BLaER1 (cell line): ENCODE measurements around the gene PI16.

Source experiments
- H3K27ac ChIP-seq: shearing (Covaris generic); formaldehyde crosslinking; 2 replicates; pipeline ENCODE4 v1.8.1; 2022
- H3K27me3 ChIP-seq: shearing (Covaris generic); formaldehyde crosslinking; 2 replicates; pipeline ENCODE4 v1.8.1; 2022
- H3K36me3 ChIP-seq: shearing (Covaris generic); formaldehyde crosslinking; 2 replicates; pipeline ENCODE4 v1.8.1; 2022
- H3K4me1 ChIP-seq: shearing (Covaris generic); formaldehyde crosslinking; 2 replicates; pipeline ENCODE4 v1.8.1; 2022
- H3K4me2 ChIP-seq: shearing (Covaris generic); formaldehyde crosslinking; 2 replicates; pipeline ENCODE4 v1.8.1; 2022
- H3K4me3 ChIP-seq: shearing (Covaris generic); formaldehyde crosslinking; 2 replicates; pipeline ENCODE4 v1.8.1; 2022
- H3K9ac ChIP-seq: shearing (Covaris generic); formaldehyde crosslinking; 2 replicates; pipeline ENCODE4 v1.8.1; 2022
- H3K9me3 ChIP-seq: shearing (Covaris generic); formaldehyde crosslinking; 2 replicates; pipeline ENCODE4 v1.8.1; 2022
- H4K20me1 ChIP-seq: shearing (Covaris generic); formaldehyde crosslinking; 2 replicates; pipeline ENCODE4 v1.8.1; 2022
- Cebpa-rat ChIP-seq: shearing (Covaris generic); IDR thresholded peaks from 2 replicates; pipeline ENCODE4 v1.8.1; 2022

Gene PI16

GRCh38 chr6:36970892-36971842 is 16.6 kb downstream of the PI16 start:
- Histone ChIP-seq H3K27ac (peak overlapping the region; percentile 24; the same call in 1 of the 2 replicates), H3K9ac (peak overlapping the region; percentile 36; the same call in 1 of the 2 replicates), H3K36me3 (peaks cover 100% of the 10 kb centered on the region), H3K27me3 (no peaks in the 10 kb centered on the region), H4K20me1 (peaks cover 90% of the 10 kb centered on the region), H3K9me3 (no peaks in the 10 kb centered on the region), H3K4me2 (peak overlapping the region; percentile 64), H3K4me3 (no peak overlapping the region), H3K4me1 (peaks cover 50% of the 10 kb centered on the region)
- TF ChIP-seq Cebpa-rat = no peak

GRCh38 chr6:36971921-36972673 is 17.6 kb downstream of the PI16 start:
- Histone ChIP-seq H3K9me3 (no peaks in the 10 kb centered on the region), H4K20me1 (peaks cover 96% of the 10 kb centered on the region), H3K27me3 (no peaks in the 10 kb centered on the region), H3K4me1 (peaks cover 51% of the 10 kb centered on the region), H3K36me3 (peaks cover 100% of the 10 kb centered on the region), H3K4me2 (peak overlapping the region; percentile 64), H3K27ac (peak overlapping the region; percentile 24; the same call in 1 of the 2 replicates), H3K4me3 (no peak overlapping the region), H3K9ac (peak overlapping the region; percentile 36; the same call in 1 of the 2 replicates)
- TF ChIP-seq Cebpa-rat = no peak

- peaks cover 96% of the 10 kb centered on the region for H4K20me1 ChIP-seq
- peak overlapping the region; percentile 64; the same call in 1 of the 2 replicates for H3K4me2 ChIP-seq
- H3K27me3 ChIP-seq = no peaks in the 10 kb centered on the region
- no peak overlapping the region for H3K9ac ChIP-seq
- no peaks in the 10 kb centered on the region for H3K9me3 ChIP-seq
- peaks cover 59% of the 10 kb centered on the region for H3K4me1 ChIP-seq
- no peak overlapping the region for H3K27ac ChIP-seq
- no peak for TF ChIP-seq Cebpa-rat
- peaks cover 100% of the 10 kb centered on the region for H3K36me3 ChIP-seq
- no peak overlapping the region for H3K4me3 ChIP-seq
Measured at GRCh38 chr6:36973190-36973589, 18.7 kb downstream of the PI16 start.

- peaks cover 60% of the 10 kb centered on the region for H3K4me1 ChIP-seq
Measured at GRCh38 chr6:36973647-36974046, 19.1 kb downstream of the PI16 start.

GRCh38 chr6:36975231-36976006 is 20.9 kb downstream of the PI16 start:
- Histone ChIP-seq H3K4me1 (peaks cover 77% of the 10 kb centered on the region), H3K9me3 (no peaks in the 10 kb centered on the region), H4K20me1 (peaks cover 99% of the 10 kb centered on the region), H3K9ac (0 out of 2 replicates have a peak overlapping the region, but pooled peaks have one; percentile 31), H3K4me3 (no peak overlapping the region), H3K27ac (peak overlapping the region; percentile 12; the same call in 1 of the 2 replicates), H3K4me2 (peak overlapping the region; percentile 35; the same call in 1 of the 2 replicates), H3K36me3 (peaks cover 94% of the 10 kb centered on the region), H3K27me3 (no peaks in the 10 kb centered on the region)
- TF ChIP-seq Cebpa-rat = no peak

More at GRCh38 chr6:36973647-36974046, 19.1 kb downstream of the PI16 start:
- Histone ChIP-seq H3K9ac (no peak overlapping the region), H4K20me1 (peaks cover 96% of the 10 kb centered on the region), H3K4me3 (no peak overlapping the region), H3K4me2 (no peak overlapping the region), H3K9me3 (no peaks in the 10 kb centered on the region), H3K27me3 (no peaks in the 10 kb centered on the region), H3K36me3 (peaks cover 100% of the 10 kb centered on the region), H3K27ac (no peak overlapping the region)
- no peak for TF ChIP-seq Cebpa-rat

GRCh38 chr6:36976007-36976264 is 21.4 kb downstream of the PI16 start:
- Histone ChIP-seq H3K27ac (no peak overlapping the region; the same call in 1 of the 2 replicates), H3K36me3 (peaks cover 94% of the 10 kb centered on the region), H3K4me2 (no peak overlapping the region), H3K9me3 (no peaks in the 10 kb centered on the region), H3K4me3 (no peak overlapping the region), H3K4me1 (peaks cover 82% of the 10 kb centered on the region), H4K20me1 (peaks cover 100% of the 10 kb centered on the region), H3K9ac (no peak overlapping the region), H3K27me3 (no peaks in the 10 kb centered on the region)
- TF ChIP-seq Cebpa-rat = no peak

GRCh38 chr6:36976509-36976908 is 22.0 kb downstream of the PI16 start:
- H3K27me3 ChIP-seq = no peaks in the 10 kb centered on the region

GRCh38 chr6:36976931-36977330 is 22.4 kb downstream of the PI16 start:
- Histone ChIP-seq H3K9ac (no peak overlapping the region), H3K9me3 (no peaks in the 10 kb centered on the region), H3K4me1 (peaks cover 84% of the 10 kb centered on the region), H3K27me3 (no peaks in the 10 kb centered on the region), H3K27ac (no peak overlapping the region), H3K36me3 (peaks cover 94% of the 10 kb centered on the region), H3K4me2 (no peak overlapping the region), H3K4me3 (no peak overlapping the region), H4K20me1 (peaks cover 100% of the 10 kb centered on the region)
- TF ChIP-seq Cebpa-rat = no peak

More at GRCh38 chr6:36976509-36976908, 22.0 kb downstream of the PI16 start:
- H3K4me3 ChIP-seq = no peak overlapping the region
- H3K36me3 ChIP-seq = peaks cover 94% of the 10 kb centered on the region
- H3K4me1 ChIP-seq = peaks cover 84% of the 10 kb centered on the region
- no peak overlapping the region for H3K27ac ChIP-seq
- H3K9me3 ChIP-seq = no peaks in the 10 kb centered on the region
- no peak overlapping the region for H3K9ac ChIP-seq
- no peak for TF ChIP-seq Cebpa-rat
- peaks cover 100% of the 10 kb centered on the region for H4K20me1 ChIP-seq
- H3K4me2 ChIP-seq = no peak overlapping the region

GRCh38 chr6:36977470-36977941 is 23.0 kb downstream of the PI16 start:
- peaks cover 93% of the 10 kb centered on the region for H3K36me3 ChIP-seq
- peaks cover 82% of the 10 kb centered on the region for H3K4me1 ChIP-seq
- H3K27ac ChIP-seq = no peak overlapping the region
- H3K9me3 ChIP-seq = no peaks in the 10 kb centered on the region
- no peaks in the 10 kb centered on the region for H3K27me3 ChIP-seq
- no peak overlapping the region for H3K4me2 ChIP-seq
- H4K20me1 ChIP-seq = peaks cover 100% of the 10 kb centered on the region
- no peak overlapping the region for H3K9ac ChIP-seq
- H3K4me3 ChIP-seq = no peak overlapping the region
- no peak for TF ChIP-seq Cebpa-rat
